Measurements from ENCODE around the gene TRPC6. TPM values are rescaled to one million over a fixed set of nuclear protein-coding genes. Genes with fewer than 3 reads are reported as not detected.

Gene TRPC6
- not detected in 2 replicates for total RNA-seq (2014; rRNA removed; shearing (Covaris generic); ENCODE audit: low replicate concordance)

- H3K79me2 ChIP-seq (ENCODE audit: low read length) = no peaks in the 10 kb centered on the region
- no peak for DNase-seq
- H3K27me3 ChIP-seq (ENCODE audit: low read length) = no peaks in the 10 kb centered on the region
- peaks cover 62% of the 10 kb centered on the region for H3K9me3 ChIP-seq (ENCODE audit: low read length)
- H3K27ac ChIP-seq (ENCODE audit: low read length) = no peak within 1 kb of the TSS
- no peak within 1 kb of the TSS for H3K4me2 ChIP-seq (ENCODE audit: low read depth, low read length, poor library complexity, severe bottlenecking)
- H3K9ac ChIP-seq (ENCODE audit: low read length) = no peak within 1 kb of the TSS
- H3K4me1 ChIP-seq (ENCODE audit: low read length) = no peaks in the 10 kb centered on the region
- no peaks in the 10 kb centered on the region for H3K9me2 ChIP-seq (replicated peaks; ENCODE audit: insufficient read depth, low read length)
- no peak within 1 kb of the TSS for H2AFZ ChIP-seq (ENCODE audit: low read length)
- H3K4me3 ChIP-seq (ENCODE audit: low read length) = no peak within 1 kb of the TSS
- H3K36me3 ChIP-seq (ENCODE audit: insufficient read depth, low read length) = no peaks in the 10 kb centered on the region
- no peaks in the 10 kb centered on the region for H4K20me1 ChIP-seq (ENCODE audit: insufficient read depth, low read depth, low read length)
These were observed at the start of gene TRPC6 for GRCh38 chr11:101583251-101584128. TRPC6 (minus strand) TSS chr11:101584007; CDS start chr11:101583503, 504 bp downstream.

- Histone ChIP-seq H3K9me2 (replicated peaks; ENCODE audit: insufficient read depth, low read length) (0 out of 2 replicates have a peak, but pooled peaks cover 3% of the 10 kb centered on the region), H2AFZ (ENCODE audit: low read length) (no peak overlapping the region), H3K9ac (ENCODE audit: low read length) (no peak overlapping the region), H3K27me3 (ENCODE audit: low read length) (no peaks in the 10 kb centered on the region), H3K4me1 (ENCODE audit: low read length) (no peaks in the 10 kb centered on the region), H3K36me3 (ENCODE audit: insufficient read depth, low read length) (no peaks in the 10 kb centered on the region), H3K4me3 (ENCODE audit: low read length) (no peak overlapping the region), H4K20me1 (ENCODE audit: insufficient read depth, low read depth, low read length) (no peaks in the 10 kb centered on the region), H3K9me3 (ENCODE audit: low read length) (0 out of 2 replicates have a peak, but pooled peaks cover 3% of the 10 kb centered on the region), H3K4me2 (ENCODE audit: low read depth, low read length, poor library complexity, severe bottlenecking) (no peak overlapping the region), H3K27ac (ENCODE audit: low read length) (no peak overlapping the region), H3K79me2 (ENCODE audit: low read length) (no peaks in the 10 kb centered on the region)
- no peak for DNase-seq
These were observed 36.2 kb upstream of the TRPC6 start for GRCh38 chr11:101620026-101620425.

GRCh38 chr11:101618709-101619108 lies 34.9 kb upstream of the TRPC6 start:
- Histone ChIP-seq H3K9ac (ENCODE audit: low read length) (no peak overlapping the region), H3K4me3 (ENCODE audit: low read length) (no peak overlapping the region), H3K4me1 (ENCODE audit: low read length) (no peaks in the 10 kb centered on the region), H3K27ac (ENCODE audit: low read length) (no peak overlapping the region), H3K9me3 (ENCODE audit: low read length) (0 out of 2 replicates have a peak, but pooled peaks cover 3% of the 10 kb centered on the region), H3K36me3 (ENCODE audit: insufficient read depth, low read length) (no peaks in the 10 kb centered on the region), H3K9me2 (replicated peaks; ENCODE audit: insufficient read depth, low read length) (0 out of 2 replicates have a peak, but pooled peaks cover 3% of the 10 kb centered on the region), H3K27me3 (ENCODE audit: low read length) (no peaks in the 10 kb centered on the region), H3K79me2 (ENCODE audit: low read length) (no peaks in the 10 kb centered on the region), H3K4me2 (ENCODE audit: low read depth, low read length, poor library complexity, severe bottlenecking) (no peak overlapping the region), H2AFZ (ENCODE audit: low read length) (no peak overlapping the region), H4K20me1 (ENCODE audit: insufficient read depth, low read depth, low read length) (no peaks in the 10 kb centered on the region)
- DNase-seq = no peak

GRCh38 chr11:101617735-101618332 lies 34.0 kb upstream of the TRPC6 start:
- Histone ChIP-seq H3K4me1 (ENCODE audit: low read length) (no peaks in the 10 kb centered on the region), H3K36me3 (ENCODE audit: insufficient read depth, low read length) (no peaks in the 10 kb centered on the region), H3K4me3 (ENCODE audit: low read length) (no peak overlapping the region), H3K27me3 (ENCODE audit: low read length) (no peaks in the 10 kb centered on the region), H3K27ac (ENCODE audit: low read length) (no peak overlapping the region), H3K9ac (ENCODE audit: low read length) (no peak overlapping the region), H2AFZ (ENCODE audit: low read length) (no peak overlapping the region), H4K20me1 (ENCODE audit: insufficient read depth, low read depth, low read length) (no peaks in the 10 kb centered on the region), H3K79me2 (ENCODE audit: low read length) (no peaks in the 10 kb centered on the region), H3K4me2 (ENCODE audit: low read depth, low read length, poor library complexity, severe bottlenecking) (no peak overlapping the region), H3K9me3 (ENCODE audit: low read length) (0 out of 2 replicates have a peak, but pooled peaks cover 3% of the 10 kb centered on the region), H3K9me2 (replicated peaks; ENCODE audit: insufficient read depth, low read length) (0 out of 2 replicates have a peak, but pooled peaks cover 3% of the 10 kb centered on the region)
- no peak for DNase-seq

GRCh38 chr11:101612481-101612880 lies 28.7 kb upstream of the TRPC6 start:
- Histone ChIP-seq H3K4me2 (ENCODE audit: low read depth, low read length, poor library complexity, severe bottlenecking) (no peak overlapping the region), H3K9me2 (replicated peaks; ENCODE audit: insufficient read depth, low read length) (no peaks in the 10 kb centered on the region), H3K27me3 (ENCODE audit: low read length) (no peaks in the 10 kb centered on the region), H3K4me1 (ENCODE audit: low read length) (no peaks in the 10 kb centered on the region), H3K9me3 (ENCODE audit: low read length) (peaks cover 24% of the 10 kb centered on the region), H2AFZ (ENCODE audit: low read length) (no peak overlapping the region), H4K20me1 (ENCODE audit: insufficient read depth, low read depth, low read length) (no peaks in the 10 kb centered on the region), H3K4me3 (ENCODE audit: low read length) (no peak overlapping the region), H3K36me3 (ENCODE audit: insufficient read depth, low read length) (no peaks in the 10 kb centered on the region), H3K9ac (ENCODE audit: low read length) (no peak overlapping the region), H3K27ac (ENCODE audit: low read length) (no peak overlapping the region), H3K79me2 (ENCODE audit: low read length) (no peaks in the 10 kb centered on the region)
- no peak for DNase-seq

GRCh38 chr11:101600924-101601323 lies 17.1 kb upstream of the TRPC6 start:
- H3K27me3 ChIP-seq (ENCODE audit: low read length) = no peaks in the 10 kb centered on the region
- H3K9me3 ChIP-seq (ENCODE audit: low read length) = peaks cover 34% of the 10 kb centered on the region
- no peaks in the 10 kb centered on the region for H3K79me2 ChIP-seq (ENCODE audit: low read length)
- DNase-seq = no peak
- no peaks in the 10 kb centered on the region for H3K36me3 ChIP-seq (ENCODE audit: insufficient read depth, low read length)
- H3K4me3 ChIP-seq (ENCODE audit: low read length) = no peak overlapping the region
- no peaks in the 10 kb centered on the region for H4K20me1 ChIP-seq (ENCODE audit: insufficient read depth, low read depth, low read length)
- H3K4me2 ChIP-seq (ENCODE audit: low read depth, low read length, poor library complexity, severe bottlenecking) = no peak overlapping the region
- no peaks in the 10 kb centered on the region for H3K9me2 ChIP-seq (replicated peaks; ENCODE audit: insufficient read depth, low read length)
- H3K9ac ChIP-seq (ENCODE audit: low read length) = no peak overlapping the region
- H3K4me1 ChIP-seq (ENCODE audit: low read length) = no peaks in the 10 kb centered on the region
- H2AFZ ChIP-seq (ENCODE audit: low read length) = no peak overlapping the region
- no peak overlapping the region for H3K27ac ChIP-seq (ENCODE audit: low read length)

- H3K9ac ChIP-seq (ENCODE audit: low read length) = no peak overlapping the region
- H4K20me1 ChIP-seq (ENCODE audit: insufficient read depth, low read depth, low read length) = no peaks in the 10 kb centered on the region
- H3K4me2 ChIP-seq (ENCODE audit: low read depth, low read length, poor library complexity, severe bottlenecking) = no peak overlapping the region
- no peak for DNase-seq
- peaks cover 50% of the 10 kb centered on the region for H3K9me3 ChIP-seq (ENCODE audit: low read length)
- H3K4me3 ChIP-seq (ENCODE audit: low read length) = no peak overlapping the region
- H3K36me3 ChIP-seq (ENCODE audit: insufficient read depth, low read length) = no peaks in the 10 kb centered on the region
- no peak overlapping the region for H2AFZ ChIP-seq (ENCODE audit: low read length)
- no peaks in the 10 kb centered on the region for H3K27me3 ChIP-seq (ENCODE audit: low read length)
- no peaks in the 10 kb centered on the region for H3K4me1 ChIP-seq (ENCODE audit: low read length)
- no peak overlapping the region for H3K27ac ChIP-seq (ENCODE audit: low read length)
- H3K9me2 ChIP-seq (replicated peaks; ENCODE audit: insufficient read depth, low read length) = no peaks in the 10 kb centered on the region
- H3K79me2 ChIP-seq (ENCODE audit: low read length) = no peaks in the 10 kb centered on the region
These were observed 3.2 kb upstream of the TRPC6 start for GRCh38 chr11:101586965-101587364.

GRCh38 chr11:101584655-101585054 lies 848 bp upstream of the TRPC6 start:
- H3K4me2 ChIP-seq (ENCODE audit: low read depth, low read length, poor library complexity, severe bottlenecking) = no peak overlapping the region

More at GRCh38 chr11:101584655-101585054, 848 bp upstream of the TRPC6 start:
- no peak overlapping the region for H3K9ac ChIP-seq (ENCODE audit: low read length)
- H4K20me1 ChIP-seq (ENCODE audit: insufficient read depth, low read depth, low read length) = no peaks in the 10 kb centered on the region
- H2AFZ ChIP-seq (ENCODE audit: low read length) = no peak overlapping the region
- H3K79me2 ChIP-seq (ENCODE audit: low read length) = no peaks in the 10 kb centered on the region
- DNase-seq = no peak
- H3K27me3 ChIP-seq (ENCODE audit: low read length) = no peaks in the 10 kb centered on the region
- H3K9me3 ChIP-seq (ENCODE audit: low read length) = peaks cover 57% of the 10 kb centered on the region
- no peaks in the 10 kb centered on the region for H3K9me2 ChIP-seq (replicated peaks; ENCODE audit: insufficient read depth, low read length)
- H3K4me3 ChIP-seq (ENCODE audit: low read length) = no peak overlapping the region
- H3K36me3 ChIP-seq (ENCODE audit: insufficient read depth, low read length) = no peaks in the 10 kb centered on the region
- H3K4me1 ChIP-seq (ENCODE audit: low read length) = no peaks in the 10 kb centered on the region
- H3K27ac ChIP-seq (ENCODE audit: low read length) = no peak overlapping the region
